Measurements from ENCODE around the gene DYNC1H1.
"Not testable (repeated sequence)": the region's sequence is repeated elsewhere in the genome, so short reads cannot be mapped to it uniquely, and the experiment has no call there.

Gene DYNC1H1

DNA sequence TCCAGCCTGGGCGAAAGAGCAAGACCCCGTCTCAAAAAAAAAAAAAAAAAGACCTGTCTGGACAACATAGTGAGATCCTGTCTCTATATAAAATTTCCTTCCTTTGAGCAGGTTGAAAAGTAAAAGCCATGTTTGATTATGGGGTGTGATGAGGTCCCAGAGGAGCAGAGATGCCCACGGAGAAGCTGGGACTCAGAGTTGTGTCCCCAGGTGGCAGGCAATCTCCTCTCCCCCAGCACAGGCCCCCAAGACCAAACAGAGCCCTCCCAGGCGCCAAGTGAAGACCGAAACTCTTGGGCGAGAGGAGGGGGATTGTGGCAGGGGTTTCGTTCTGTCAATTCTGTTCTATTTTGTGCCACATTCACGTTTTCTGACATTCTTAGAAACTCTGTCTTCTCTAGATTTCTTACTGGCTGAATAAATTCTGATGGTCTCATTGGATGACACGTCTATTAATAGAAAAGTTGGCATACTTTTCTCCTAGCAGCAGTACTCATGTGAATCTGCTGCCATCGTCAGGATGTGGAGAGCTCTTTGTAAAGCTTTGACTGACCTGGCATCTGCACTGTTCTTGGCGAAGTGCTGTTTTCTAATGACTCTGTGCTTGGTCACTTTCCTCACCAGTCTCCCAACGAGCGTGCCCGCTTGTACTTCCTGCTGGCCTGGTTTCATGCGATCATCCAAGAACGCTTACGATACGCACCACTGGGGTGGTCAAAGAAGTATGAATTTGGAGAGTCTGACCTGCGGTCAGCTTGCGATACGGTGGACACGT, 79.1 kb downstream of the DYNC1H1 start:
- DNase-seq = no peak

DNA sequence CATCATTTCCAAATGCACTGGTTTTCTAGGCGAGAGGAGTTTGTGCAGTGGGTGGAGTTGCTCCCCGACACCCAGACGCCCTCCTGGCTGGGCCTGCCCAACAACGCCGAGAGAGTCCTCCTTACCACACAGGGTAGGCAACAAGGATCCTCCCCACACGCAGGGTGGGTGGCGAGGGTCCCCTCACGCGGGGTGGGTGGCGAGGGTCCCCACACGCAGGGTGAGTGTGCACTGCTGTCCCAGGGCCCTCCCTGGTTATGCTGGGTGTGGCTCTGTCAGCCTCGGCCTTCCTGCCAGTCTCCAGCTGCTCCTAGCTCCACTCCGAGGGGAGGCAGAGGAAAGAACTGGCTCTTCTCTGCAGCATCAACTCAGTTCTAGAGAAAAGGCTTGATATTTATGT, 80.2 kb downstream of the DYNC1H1 start:
- DNase-seq = no peak

DNA sequence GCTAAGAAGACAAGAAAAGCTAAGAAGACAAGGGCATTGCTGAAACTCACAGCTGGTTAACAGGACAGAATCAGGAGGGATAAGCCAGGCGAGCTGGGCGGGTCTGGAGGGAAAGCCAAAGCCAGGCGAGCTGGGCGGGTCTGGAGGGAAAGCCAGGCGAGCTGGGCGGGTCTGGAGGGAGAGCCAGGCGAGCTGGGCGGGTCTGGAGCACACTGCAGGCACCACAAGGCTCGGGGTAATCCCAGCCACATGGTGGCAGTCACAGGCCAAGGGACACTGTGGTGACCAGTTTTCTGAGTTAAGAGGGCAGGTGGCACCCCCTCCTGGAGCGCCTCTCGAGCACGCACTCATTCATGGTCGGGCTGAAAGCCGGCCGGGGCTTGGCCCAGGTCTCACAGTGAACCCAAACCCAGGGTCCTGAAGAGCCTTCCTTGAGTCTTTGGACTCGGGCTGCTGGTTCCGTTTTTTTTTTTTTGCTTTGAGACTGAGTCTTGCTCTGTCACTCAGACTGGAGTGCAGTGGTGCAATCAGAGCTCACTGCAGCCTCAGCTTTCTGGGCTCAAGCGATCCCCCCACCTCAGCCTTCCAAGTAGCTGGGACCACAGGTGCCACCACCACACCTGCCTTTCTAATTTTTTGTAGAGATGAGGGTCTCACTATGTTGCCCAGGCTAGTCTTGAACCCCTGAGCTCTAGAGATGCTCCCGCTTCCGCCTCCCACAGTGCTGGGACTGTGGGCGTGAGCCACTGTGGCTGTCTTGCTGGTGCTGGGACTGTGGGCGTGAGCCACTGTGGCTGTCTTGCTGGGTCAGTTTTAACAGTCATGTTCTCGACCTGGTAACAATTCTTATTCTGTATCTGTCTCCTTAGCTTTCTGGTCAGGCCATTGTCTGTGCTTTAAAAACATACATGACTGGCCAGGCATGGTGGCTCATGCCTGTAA, 82.2 kb downstream of the DYNC1H1 start:
- DNase-seq = peak; percentile 92

DNA sequence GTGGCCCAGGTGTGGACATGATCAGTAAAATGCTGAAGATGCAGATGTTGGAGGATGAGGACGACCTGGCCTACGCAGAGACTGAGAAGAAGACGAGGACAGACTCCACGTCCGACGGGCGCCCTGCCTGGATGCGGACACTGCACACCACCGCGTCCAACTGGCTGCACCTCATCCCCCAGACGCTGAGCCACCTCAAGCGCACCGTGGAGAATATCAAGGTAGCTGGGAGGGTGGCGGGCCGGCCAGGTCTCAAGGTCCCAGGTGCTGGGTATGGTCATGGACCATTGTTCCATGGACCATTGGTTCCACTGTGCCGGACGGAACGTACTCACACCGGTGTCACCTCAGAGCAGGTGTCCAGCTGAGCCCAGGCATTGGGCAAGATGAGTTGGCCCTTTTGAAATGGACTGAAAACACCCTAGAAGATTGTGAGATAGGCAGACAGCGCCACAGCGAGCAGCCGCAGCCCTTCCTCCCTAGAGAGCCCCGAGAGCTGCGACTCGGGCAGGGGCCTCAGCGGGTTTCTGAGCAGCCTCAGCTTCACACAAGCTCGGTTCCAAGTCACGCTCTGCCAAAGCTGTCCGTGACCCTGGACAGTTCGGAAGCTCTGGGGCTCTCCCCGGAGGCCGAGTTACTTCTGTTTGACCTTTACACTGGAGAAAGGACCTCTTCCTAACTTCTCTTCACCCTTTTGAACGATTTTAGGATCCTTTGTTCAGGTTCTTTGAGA, 83.6 kb downstream of the DYNC1H1 start:
- no peak for DNase-seq

DNA sequence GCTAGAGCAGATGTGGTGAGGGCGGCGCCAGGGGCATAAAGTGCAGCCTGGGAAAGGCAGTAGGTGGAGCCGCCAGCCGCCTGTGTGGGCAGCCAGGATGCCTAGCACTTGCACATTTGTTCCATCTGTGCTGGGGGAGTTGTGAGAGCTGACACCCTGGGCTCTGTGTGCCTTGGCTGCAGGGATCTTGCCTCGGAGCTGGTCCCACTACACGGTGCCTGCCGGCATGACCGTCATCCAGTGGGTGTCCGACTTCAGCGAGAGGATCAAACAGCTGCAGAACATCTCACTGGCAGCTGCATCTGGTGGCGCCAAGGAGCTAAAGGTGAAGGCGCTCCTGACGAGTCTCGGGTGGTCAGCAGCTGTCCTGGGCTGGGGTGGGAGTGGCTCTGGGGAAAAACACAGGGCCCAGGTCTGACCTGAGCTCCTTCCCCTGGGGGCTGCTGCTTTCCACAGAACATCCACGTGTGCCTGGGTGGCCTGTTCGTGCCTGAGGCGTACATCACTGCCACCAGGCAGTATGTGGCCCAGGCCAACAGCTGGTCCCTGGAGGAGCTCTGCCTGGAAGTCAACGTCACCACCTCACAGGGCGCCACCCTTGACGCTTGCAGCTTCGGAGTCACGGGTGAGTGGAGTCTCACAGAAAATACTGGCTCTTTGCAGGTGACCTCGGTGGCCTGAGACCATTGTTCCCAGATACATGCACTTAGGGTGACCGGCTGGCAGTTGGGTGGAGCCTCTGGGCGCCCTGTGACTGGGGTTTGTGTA, 85.1 kb downstream of the DYNC1H1 start:
- DNase-seq = no peak

DNA sequence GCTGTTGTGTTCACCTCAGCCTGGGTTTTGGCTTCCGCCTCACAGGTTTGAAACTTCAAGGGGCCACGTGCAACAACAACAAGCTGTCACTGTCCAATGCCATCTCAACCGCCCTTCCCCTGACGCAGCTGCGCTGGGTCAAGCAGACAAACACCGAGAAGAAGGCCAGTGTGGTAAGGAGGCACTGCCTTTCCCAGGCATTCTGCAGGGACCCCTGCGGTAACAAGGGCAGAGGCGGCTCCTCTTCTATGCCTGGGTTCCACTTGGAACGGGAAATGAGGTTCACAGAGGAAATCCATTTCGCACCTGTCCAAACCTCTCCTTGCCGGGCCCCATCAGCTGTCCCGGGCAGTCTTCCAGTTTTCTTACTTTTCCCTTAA, 85.6 kb downstream of the DYNC1H1 start:
- DNase-seq = no peak

DNA sequence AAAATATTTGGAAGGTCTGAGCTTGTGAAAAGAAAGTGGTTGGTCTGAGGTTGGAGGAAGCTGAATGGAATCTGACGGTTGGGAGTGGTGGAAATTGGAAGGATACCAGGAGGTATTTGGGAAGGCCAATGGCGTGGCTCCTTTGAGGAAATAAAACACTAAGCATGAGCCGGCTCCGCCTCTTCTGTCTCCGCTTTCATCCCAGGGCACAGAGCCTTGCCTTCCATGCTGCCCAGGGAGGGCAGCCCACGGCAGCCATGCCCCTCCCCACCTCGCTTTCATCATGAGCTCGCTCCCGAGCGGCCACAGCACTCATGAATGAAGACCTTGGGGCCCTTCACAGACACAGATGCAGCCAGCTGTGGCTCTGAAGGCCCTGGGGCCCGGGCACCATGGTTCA, 86.3 kb downstream of the DYNC1H1 start:
- no peak for DNase-seq

DNA sequence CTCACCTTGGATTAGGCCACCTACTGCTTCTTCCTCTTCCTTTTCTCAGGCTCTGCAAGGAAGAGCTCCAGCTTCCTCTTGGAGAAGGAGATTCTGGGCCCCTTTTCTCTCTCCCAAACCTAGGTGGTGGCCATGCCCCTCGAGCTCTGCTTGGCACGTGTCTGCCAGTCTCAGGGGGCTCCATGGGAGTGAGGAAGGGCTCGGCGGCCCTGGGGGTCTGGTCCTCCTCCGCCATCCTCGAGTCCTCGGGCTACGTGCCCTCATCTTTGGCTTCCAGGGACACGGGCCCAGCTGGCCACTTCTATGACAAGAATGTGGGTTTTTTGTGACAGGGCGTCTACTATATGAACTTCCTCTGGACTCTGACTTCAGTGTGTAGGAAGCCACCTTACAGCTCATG, 88.1 kb downstream of the DYNC1H1 start:
- DNase-seq = no peak

DNA sequence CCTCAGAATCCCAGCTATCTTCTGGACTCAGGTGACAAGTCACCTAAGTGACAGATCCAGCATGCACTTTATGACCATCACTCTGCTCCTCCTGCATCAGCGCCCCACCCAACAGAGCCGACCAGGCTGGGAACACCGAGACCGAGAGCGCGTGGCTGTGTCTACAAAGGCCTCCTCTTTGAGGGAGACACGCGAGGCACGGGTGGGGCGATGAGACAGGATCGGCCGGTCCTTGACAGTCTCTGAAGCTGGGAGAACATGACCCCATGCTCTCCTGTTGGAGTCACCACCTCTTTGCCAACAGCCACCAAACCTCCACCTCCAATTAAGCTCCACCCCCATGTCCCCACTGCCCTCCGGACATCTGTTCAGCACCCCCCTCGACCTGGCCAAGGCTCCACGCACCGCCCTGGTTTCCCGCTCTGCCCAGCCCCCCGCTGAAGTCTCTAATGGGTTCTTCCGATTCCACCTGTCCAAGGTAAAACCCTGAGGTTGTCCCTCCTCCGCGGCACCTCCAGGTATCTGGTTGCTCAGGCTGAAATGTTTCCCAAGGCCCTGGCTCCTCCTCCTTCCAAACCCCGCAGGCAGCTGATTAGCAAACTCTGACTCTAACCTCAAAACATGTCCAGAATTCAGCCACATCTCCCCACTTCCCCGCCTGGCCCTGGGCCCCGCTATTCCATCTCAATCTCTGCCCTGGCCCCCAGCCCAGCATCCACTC, 91.0 kb downstream of the DYNC1H1 start:
- DNase-seq = no peak

DNA sequence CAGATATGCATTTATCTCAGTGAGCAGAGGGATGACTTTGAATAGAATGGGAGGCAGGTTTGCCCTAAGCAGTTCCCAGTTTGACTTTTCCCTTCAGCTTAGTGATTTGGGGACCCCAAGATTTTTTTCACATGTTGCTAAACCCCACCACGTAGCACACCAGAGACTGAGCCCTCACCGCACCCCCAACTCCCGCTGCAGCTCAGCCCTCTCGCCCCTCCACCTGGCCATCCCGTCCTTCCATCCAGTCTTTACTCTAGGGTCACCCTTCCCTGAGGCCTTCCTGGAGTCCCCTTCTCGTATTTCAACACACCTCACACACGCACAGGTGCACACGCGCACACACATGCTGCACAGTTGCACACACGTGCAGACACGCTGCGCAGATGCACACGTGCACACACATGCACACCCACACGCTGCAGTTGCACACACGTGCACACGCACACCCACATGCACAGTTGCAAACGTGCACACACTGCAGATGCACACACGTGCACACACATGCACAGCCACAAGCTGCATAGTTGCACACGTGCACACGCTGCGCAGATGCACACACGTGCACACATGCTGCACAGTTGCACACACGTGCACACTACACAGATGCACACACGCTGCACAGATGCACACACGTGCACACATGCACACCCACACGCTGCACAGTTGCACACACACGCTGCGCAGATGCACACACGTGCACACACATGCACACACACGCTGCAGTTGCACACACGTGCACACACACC, 92.5 kb downstream of the DYNC1H1 start:
- DNase-seq = no peak

DNA sequence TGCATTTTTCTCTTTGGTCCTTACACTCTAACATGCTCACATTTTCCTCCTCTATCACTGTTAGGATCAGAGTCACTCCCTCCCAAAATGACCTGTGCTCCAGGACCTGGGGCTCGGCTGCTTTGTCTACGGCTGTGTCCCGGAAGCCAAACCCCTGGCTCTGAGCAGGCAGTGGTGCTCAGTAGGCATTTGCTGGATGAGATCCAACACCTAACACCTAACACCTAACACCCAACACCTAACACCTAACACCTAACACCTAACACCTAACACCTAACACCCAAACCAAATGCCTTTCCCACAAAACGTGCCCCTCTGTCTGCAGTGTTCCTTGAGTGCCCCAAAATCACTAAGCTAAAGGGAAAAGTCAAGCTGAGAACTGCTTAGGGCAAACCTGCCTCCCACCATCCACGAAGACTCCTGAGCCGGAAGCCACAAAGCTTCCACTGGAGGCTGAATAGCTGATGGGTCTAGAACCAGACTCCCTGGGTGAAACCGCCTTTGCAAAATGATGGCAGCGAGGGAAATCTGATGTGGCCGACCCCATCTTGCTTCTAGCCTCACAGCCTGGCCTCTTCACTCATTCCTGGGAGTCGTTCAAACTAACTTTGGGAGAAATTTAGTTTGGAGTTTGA, 93.2 kb downstream of the DYNC1H1 start:
- DNase-seq = no peak

DNA sequence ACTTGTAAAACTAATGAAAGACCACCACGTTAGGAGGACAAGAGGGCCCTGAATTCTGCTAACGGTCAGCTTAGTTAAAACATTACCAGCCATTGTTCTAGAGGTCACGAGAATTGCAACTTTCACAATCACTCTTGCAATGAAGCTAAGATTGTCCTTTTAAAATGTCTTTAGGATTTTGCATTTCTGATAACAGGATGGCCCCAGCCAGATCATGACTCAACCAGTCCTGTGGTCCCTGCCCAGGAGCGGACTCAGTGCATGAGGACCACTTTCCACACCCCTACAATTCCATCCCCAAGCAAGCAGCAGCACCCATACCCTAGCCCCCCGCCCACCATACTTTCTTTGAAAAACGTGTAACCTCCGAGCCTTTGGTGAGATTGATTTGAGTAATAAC, 93.8 kb downstream of the DYNC1H1 start:
- no peak for DNase-seq

DNA sequence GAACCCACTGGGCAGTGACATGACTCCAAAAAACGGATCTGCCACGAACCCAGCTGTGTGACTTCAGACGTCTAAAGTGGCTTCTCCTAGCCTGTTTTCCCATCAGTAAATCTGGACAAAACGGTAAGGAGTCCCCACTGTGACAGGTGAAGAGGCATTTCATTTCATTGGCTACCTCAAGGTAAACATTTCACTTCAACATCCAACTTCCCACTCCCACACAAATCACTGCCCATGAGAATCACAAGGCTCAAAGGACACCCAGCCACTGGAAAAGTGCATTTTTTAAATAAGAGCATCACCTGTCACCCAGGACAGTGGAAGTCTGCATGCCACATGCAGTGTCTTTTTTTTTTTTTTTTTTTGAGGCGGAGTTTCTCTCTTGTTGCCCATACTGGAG, 94.6 kb downstream of the DYNC1H1 start:
- DNase-seq = no peak

DNA sequence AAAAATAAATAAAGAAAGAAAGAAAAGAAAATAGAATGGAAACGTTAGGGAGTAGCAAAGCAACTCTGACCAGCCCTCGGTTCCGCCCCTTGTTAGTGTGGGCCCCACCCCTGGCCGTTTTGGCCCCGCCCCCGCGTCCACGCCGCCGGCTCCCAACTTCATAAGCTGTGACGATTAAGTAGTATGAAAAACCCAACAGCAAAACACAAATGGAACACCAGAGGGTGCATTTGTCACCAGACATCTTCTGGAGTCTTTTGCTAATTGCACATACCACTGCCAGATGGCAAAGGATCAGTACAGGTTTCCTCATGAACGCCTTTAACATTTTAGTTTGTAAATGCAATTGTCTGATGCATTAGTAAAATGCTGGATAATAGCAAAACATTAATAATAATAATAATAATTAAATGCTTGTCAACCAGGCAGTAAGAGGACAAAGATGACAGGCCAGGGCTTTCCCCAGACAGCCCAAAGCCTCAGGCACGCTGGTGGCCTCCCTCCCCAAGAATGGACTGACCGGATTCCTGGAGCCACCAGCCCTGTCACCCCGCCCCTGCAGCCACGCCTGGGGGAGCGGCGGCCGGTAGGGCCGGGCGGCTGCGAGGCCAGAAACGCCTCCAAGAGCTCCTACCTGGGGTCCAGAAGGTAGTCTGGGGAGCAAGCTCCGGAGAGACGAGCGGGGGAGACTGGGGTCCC, 98.9 kb downstream of the DYNC1H1 start:
- peak; percentile 84 for DNase-seq

DNA sequence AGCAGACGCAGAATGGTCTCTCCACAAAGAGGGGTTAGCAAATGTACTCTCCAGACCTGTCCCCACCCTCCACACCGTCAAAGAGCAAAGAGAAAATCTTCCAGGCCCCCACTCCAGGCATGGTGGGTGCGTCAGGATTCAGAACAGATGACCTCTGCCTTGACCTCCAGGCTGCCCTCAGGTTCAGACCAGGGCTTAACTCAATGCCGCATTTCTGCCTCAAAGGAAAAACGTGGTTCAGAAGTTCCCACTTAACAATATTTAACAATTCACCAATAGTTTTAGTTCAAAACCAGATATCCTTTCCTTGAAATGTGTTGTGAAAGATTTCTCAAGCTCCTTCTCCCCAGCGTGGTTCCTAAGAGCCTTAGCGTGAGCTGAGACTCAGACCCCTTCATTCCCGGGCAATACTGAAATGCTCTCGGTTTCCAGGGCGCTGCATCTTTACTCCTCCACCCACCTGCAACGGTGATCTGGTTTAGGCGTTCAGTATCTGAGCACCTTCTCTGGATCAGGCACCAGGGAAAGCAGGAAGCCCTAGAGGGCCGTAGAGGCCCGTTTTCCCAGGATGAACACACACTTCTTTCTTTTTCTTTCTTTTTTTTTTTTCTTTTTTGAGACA, 99.5 kb downstream of the DYNC1H1 start:
- no peak for DNase-seq

DNA sequence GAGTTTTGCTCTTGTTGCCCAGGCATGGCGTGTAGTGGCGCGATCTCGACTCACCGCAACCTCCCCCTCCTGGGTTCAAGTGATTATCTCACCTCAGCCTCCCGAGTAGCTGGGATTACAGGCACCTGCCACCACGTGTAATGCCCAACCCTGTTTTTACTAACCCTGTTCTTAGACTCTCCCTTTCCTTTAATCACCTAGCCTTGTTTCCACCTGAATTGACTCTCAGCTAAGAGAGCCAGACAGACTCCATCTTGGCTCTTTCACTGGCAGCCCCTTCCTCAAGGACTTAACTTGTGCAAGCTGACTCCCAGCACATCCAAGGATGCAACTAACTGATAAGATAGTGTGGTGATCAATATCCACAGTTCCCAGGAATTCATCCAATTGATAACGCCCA, 100.2 kb downstream of the DYNC1H1 start:
- not testable (repeated sequence) for DNase-seq

DNA sequence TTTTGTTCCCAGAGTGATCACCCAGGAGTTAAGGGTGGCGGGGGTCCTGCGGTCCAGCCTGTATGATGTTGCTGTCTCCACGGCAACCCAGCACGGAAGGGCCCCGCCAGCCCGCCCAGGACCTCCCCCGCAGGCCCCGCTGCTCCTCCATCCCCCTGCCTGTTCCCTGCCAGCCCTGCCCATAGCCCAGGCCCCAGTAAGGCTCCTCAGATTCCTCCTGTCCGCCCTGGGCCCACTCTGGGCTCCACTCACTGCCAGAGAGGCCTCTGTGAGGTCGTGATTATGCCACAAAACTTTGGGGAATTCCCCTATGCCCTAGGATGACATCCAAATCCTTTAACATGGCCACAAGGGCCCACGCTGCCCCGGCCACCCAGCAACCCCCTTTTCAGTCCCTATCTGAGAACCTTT, 101.7 kb downstream of the DYNC1H1 start:
- DNase-seq = no peak

DNA sequence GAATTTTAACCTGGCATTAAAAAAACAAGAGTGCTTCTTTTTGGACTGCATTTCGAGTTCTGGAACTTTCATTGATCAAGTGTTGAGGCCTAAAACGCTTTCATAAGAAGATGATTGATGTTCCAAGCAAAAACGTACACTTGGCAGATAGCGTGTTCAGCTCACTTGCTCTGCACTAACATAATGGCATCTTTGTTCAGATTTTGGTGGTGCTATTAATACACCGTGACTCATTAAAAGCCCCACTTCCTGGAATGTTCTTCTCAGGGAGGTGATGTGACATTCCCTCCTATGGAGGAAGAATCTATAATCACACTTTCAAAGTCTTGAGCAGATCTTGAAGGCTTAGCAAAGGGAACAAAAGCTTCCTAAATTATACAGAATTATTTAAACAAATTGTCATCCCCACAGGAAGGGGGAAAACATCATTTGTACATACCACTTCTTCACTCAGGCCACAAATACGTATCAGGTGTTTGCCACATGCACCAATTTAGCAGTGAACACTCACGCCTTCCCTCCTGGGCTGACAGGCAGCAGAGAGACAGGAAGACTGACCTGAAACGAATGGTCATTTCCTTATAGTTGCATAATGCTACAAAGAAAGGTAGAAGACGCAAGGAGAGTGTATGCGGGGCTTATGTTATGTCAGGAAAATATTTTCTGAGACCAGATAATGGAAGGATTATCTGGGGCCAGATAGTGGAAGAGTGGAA, 107.1 kb downstream of the DYNC1H1 start:
- DNase-seq = no peak

DNA sequence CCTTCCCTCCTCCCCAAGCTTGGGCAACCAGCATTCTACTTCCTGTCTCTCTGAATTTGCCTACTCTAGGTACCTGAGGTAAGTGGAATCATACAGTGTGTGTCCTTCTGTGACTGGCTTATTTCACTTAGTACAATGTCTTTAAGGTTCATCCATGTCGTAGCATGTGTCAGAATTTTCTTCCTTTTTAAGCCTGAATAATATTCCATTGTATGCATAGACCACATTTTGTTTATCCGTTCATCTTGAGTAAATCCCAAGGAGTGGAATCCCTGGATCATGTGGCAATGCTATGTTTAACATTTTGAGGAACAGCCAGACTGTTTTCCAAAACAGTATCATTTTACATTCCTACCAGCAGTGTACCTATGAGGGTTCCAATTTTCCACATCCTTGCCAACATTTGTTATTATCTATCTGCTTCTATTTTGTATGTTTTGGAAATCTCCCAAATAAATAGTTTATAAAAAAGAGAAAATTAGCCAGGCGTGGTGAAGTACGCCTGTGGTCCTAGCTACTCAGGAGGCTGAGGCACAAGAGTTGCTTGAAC, 110.1 kb downstream of the DYNC1H1 start:
- peak; percentile 34 for DNase-seq
